NCI-H748 (cell line): Measurements from ENCODE around the gene FCRL5.
"Not testable (repeated sequence)": the region's sequence is repeated elsewhere in the genome, so short reads cannot be mapped to it uniquely, and the experiment has no call there.

Experiments used
- DNase-seq: peaks from one replicate; lab custom pipeline; 2025; ENCODE audit not compliant: unreplicated experiment; lab: John Stamatoyannopoulos, UW

FCRL5 gene

DNA sequence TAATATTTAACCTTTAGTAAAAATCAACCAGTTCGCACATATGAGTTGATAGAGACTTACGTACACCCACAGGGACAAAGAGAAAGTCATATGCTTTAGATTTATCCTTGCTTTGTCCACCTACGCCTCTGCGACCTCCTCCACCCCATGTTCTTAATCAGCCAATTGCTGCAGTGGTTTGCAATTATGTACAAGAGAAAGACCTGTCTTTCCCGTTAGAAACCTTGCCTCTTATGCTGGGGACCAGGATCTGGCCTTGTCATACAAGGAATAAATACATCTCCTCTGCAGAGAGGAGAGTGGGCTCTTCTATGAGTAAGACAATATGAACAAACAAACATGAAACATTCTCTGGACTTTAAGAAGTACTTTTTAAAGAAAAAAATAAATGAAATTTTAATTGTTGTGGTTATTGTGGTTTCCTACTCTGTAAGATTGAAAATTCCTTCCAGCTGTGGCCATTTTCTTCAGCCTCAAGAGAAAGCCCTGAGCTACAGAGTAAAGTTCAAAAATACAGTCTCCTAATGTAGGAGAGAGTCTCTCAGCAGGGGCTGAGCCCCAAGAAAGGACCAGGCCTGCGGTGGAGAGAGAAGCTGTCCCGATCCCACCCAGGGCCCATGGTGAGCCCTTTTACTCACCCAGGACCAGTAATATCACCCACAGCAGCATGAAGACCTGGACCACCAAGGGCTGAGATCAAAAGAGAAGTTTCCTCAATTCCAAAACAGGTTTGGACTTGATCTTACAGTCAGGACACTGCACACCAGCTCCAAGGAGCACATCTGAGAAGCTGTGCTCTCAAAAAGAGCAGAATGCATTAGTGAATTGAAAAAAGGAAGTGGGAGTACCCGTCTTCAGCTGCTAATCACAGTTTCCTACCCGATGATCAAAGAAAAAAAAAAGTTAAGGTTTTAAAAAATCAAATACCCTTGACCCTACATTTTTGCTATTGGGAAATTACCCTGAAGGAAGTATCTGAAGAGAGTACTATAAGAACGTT lies at the start of gene FCRL5:
TSS of gene FCRL5 (minus strand) at position 822 of the 1,000 bp plus-strand sequence. CDS start at position 669, 153 bp downstream.
- DNase-seq = no peak

DNA sequence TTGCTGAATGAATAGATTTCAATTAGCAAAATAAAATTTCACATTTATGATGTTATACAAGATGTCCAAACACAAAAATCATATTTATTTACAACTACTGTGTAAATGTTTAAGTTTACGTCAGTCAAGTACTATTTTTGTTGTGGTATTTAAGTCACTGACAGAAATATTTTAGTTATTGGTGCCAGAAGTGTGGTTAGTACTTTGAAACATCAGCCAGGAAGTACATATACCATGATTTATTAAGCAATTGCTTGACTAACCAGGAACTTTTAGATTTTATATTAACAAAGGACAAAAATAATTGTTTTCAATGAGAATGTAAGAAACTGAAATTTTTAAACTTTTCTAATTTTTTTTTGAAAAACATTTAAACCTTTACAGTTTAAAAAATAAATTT lies 47.9 kb upstream of the FCRL5 start:
- no peak for DNase-seq

DNA sequence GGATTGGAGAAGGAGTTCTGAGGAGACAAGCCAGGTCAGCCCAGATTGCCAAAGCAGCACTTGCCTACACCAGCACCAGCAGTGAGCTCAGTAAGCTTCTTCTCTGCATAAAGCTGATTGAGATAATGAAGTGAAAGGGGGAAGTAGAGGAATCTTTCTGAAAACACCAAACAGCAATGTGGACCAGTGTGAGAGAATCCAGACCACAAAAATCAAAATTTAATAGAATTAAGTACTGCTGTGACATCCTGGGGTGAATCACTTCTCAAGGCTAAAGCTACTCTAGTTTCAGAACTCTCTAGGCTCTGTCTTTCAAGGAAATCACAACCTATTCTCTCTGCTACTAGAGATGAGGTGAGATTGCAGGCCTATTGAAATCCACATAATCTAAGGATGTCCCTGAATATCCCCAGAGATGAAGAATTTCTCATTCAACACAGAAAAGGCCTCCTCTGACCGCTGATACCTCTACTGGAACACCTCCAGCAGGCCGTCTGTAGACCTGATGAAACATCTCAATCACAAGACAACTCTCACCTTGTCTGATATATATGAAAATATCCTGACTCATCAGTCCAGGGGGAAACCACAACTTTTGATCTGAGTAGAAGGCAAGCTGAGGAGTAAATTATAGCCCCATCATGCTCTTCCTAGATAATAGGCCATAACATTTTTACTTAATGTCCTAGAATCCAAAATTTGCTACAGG lies 45.8 kb upstream of the FCRL5 start, which contains the start of gene FCRL4:
TSS of gene FCRL4 (minus strand) at position 127 of the 709 bp plus-strand sequence. CDS start 141 bp downstream, outside the sequence.
- DNase-seq = no peak

DNA sequence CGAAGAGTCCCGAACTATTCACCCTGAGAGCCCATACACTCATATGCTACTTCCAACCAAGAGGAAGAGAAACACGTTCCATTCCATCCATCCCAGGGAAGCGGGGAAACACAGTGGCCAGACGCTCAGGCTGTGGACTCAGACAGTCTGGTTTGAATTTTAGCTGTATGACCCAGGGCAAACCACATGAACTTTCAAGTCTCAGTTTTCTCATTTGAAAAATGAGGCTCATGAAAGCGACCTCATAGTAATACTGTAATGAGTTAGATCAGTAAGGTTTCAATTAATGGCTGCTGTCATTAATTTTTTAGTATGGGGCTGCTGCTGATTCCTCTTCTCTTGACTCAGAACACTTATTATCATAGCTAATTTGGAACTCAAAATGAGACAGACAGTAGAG lies 44.1 kb upstream of the FCRL5 start:
- DNase-seq = no peak

DNA sequence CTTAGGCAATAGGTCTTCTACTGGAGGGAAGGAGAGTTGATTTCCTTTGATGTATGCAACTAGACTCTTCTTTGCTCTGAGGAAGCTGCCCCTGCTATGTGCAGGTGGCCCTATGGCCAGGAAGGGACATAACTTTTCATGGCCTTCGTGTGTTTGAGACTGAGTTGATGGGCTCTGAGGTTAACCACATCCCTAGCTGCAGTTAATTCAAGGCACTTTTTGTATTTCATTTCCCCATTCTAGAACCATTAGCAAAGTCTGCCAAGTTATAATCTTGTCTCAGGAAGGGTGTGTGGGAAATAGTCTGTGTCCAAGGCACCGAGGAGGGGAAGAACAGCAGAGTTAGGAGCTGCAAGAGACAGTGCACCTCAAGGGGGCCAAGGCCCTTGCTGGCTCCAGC lies 43.0 kb upstream of the FCRL5 start:
- no peak for DNase-seq

DNA sequence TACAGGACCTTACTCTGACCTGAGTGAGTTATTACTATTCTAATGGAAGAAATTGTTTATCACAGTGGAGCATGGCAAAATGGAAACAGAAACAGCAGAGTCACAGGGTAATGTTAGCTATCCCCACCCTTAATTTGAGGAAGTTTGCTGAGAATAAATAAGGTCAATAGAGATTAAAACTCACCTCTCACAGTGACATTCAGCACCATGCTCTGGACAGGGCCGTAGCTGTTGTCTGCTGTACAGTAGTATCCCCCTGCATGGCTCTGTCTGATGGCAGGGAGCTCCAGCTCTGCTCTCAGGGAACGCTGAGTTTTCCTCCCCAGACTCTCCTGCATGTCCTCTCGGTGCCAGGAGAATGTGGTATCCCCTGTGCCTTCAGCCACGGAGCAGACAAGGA lies 33.7 kb upstream of the FCRL5 start:
- DNase-seq = no peak

DNA sequence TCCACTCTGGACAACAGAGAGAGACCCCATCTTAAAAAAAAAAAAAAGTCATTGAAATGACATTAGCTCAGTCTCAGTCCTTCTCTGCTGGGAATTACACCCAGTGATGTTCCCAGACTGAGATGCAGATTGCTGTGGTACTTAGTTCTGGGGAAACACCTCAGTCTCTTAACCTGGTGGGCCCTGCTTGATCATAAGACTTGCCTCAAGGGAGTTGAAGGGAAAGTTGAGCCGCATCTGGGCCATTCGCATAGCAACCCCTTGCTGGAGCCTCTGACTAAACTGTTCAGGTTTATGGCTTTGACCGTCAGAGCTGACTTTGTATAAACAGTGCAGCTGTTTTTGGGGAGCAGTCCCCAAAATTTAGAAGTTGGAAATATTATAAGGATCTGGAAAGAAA lies 32.2 kb upstream of the FCRL5 start:
- DNase-seq = no peak

DNA sequence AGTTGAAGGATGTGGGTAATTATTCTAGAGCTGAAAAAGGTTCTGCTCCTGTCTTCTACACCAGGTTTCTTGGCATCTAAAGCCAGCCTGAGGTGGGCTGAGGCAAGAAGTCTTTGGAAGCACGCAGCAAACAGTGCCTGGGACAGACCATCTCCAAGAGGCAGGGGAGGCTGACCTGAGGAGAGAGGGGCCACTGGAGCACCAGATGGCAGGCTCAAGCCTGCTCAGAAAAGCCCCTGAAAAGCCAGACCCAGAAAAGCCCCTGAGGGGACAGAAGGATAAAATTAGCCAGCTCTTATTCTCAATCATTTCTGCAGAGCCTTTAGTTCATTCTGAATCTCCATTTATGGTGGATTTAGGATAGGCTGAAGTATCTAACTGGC lies 28.5 kb upstream of the FCRL5 start:
- no peak for DNase-seq

DNA sequence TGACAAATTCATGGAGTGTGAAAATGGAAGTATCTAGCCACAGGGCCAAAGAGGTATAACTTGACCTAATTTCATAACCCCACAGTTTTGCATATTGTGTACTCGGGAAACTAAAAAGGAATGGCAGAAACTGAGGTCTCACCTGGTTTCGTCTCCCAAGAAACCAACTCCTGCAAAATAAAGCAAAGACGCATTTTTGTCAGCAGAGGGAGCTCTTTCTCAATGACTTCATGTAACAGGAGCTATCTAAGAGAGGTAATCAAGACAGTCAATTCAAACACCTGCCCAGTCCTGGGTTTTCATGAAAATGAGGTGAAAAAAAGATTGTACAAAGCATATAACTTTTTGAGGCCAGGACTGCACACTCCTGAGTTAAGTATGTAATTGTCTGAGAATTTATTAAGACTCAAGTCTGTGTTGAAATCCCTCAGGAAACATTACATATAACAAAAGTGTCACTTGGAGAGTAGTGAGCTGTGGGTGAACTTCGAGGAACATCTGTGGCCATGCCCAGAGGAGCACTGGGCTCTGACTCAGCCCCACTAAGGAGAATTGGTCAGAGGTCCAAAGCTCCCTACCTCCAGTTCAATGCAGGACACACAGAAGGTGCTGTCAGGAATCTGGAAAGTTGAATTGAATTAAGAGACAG lies 28.0 kb upstream of the FCRL5 start:
- peak; percentile 50 for DNase-seq

DNA sequence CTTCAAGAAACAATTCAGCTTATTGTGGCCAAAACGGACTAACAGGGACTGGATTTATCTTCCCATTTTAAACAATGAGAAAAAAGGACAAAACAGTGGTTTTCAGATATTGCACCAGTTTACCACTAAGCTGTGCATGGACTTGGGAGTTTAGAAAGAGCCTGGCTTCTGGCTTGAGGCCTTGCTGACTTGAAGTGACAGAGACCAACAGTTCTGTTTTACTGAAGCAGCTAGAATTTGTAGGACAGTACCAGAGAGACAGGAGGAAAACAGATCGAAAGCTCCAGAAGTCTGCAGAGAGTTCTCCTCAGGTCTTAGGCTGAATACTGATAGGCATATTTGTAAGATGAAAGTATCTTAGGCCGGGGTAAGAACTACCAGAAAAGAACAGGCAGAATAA lies 25.1 kb upstream of the FCRL5 start:
- no peak for DNase-seq

DNA sequence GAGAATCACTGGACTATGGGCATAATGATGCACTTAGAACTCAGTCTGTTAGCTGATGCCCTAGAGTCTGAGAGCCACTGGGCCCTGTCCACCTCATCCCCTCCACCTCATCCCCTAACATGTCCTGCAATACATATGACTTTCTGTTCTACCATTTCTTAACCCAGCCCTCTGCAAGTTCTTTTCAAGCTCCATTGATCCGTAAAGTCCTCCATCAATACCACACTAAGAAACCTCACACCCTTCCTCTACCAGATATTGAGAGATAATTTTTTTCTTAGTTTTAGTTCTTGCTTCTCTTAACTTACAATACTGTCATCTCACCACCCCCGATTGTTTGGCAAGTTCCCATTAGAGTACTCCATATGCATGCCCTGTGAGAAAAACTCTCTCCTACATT lies 23.4 kb upstream of the FCRL5 start:
- no peak for DNase-seq

DNA sequence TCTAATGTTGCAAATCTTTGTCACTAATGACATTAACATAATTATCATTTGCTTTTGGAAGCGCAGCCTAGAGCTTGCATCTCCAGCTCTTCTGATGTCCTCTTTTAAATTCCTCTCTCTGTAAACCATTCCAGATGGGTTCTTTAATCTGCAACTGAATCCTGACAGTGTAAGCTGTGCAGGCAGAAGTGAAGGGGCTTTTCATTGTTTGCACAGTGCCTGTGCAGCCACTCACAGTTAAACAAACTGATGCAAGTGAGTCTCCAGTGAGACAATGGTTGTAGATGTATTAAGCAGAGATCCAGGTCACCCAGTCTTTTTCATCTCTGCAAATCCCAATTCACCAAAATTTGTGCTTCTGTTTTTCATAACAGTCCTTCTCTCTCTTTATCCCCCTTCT lies 22.5 kb upstream of the FCRL5 start:
- DNase-seq = no peak

DNA sequence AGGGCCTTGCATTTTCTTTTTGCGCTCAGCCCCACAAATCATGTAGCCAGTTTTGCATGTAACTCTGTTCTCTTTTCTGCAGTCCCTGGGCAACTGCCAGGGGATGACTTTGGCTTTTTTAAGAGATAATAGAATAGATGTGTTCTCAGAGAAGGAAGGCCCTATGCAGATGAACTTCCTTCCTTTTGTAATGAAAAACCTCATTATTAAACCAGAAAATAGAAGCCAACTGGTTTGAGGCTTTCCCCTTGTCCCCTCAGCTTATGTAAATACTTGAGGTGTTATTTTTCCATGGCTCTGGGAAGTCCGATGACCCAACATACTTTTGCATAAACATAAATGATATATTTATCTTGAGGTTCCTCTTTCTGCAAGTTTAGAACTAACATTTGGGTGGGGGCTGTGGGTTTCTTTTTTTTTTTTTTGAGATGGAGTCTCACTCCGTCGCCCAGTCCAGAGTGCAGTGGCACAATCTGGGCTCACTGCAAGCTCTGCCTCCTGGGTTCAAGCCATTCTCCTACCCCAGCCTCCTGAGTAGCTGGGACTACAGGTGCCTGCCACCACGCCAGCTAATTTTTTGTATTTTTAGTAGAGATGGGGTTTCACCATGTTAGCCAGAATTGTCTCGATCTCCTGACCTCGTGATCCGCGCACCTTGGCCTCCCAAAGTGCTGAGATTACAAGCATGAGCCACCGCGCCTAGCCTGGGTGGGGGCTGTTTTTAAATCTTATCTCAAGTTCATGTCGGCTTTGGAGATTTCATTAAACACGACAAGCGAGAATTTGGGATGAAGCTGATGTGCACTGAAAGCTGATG lies 14.4 kb upstream of the FCRL5 start:
- DNase-seq = no peak

DNA sequence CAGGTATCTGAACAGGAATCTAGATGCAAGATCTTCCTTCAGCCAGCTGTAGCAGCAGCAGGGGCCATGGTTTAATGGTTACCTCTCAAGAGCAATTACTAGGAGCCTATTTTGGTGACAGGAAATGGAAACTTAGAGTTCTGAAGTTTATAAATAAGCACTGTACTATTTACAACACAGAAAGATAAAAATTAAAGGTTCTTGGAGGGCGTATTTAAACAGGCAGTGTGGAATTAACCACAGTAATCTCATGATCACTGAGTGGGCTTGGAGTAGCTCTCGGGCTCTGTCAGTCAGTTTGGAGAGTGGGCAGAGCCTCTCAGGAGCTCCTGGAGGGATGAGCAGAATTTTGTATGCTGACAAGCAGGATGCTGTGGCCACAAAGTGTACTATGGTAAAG lies 10.2 kb upstream of the FCRL5 start:
- no peak for DNase-seq

DNA sequence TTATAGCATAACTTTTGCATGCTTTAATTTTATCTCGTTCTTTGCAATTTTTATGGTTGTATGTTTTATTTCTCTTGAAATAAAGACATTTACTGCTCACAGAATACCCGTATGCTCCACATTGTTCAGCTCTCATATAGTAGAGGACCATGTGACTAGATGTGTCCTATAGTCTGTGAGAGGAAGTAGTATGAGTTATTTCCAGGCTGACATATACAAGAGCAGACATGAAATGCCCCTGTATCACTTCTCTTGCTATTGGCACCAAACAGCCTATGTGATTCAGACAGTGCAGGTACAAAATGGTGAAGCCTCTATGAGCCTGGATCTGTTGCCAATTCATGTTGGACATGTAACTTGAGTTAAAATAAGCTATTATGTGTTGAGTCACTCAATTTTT lies 5.8 kb upstream of the FCRL5 start:
- DNase-seq = no peak

DNA sequence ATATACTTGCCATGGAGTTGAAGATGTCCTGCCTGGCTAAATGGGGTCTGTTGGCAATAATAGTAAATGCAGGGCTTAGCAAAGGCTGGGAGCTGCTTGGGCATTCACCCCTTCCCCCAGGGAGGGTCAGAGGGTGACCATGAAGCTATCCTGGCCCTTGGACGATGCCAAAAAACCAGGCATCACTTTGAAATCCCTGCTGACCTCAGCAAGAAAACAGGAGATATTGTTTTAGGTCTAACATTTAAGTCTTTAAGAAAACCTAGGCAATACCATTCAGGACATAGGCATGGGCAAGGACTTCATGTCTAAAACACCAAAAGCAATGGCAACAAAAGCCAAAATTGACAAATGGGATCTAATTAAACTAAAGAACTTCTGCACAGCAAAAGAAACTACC lies 4.2 kb downstream of the FCRL5 start:
- DNase-seq = not testable (repeated sequence)

DNA sequence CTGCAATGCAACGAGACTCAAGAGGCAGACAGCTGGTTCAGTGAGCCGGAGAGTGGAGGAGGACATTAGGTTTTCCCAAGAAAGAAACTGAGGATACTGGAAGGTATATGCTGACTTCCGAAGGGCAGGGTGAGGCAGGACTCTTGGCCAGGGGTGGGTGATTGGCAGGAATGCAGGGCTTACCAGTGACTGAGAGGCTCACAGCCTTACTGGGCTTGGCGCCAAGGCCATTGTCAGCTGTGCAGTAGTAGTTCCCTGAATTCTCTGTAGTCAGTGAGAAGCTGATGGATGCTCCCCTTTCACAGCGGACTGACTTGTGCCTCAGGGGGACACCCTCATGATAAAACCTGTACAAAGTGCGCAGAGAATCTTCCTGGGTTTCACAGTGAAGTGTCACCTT lies 9.6 kb downstream of the FCRL5 start:
- no peak for DNase-seq

DNA sequence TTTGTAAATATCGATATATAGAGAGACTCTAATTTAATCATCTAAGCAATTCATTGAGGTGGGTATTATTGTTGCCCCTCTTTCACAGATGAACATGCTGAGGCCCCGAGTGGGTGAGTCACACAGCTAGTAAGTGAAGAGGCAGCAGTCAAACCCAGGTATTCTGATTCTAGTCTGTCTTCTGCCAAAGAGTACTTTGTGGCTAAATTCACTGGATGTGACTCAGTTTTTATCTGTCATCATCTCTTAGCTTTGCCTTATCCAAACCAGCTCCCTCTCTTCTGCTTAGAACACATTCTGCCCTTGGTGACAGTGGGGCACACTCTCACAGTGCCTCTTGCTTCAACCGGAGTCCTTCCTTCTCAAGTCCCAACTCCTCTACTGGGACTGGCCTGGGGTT lies 11.5 kb downstream of the FCRL5 start:
- no peak for DNase-seq

DNA sequence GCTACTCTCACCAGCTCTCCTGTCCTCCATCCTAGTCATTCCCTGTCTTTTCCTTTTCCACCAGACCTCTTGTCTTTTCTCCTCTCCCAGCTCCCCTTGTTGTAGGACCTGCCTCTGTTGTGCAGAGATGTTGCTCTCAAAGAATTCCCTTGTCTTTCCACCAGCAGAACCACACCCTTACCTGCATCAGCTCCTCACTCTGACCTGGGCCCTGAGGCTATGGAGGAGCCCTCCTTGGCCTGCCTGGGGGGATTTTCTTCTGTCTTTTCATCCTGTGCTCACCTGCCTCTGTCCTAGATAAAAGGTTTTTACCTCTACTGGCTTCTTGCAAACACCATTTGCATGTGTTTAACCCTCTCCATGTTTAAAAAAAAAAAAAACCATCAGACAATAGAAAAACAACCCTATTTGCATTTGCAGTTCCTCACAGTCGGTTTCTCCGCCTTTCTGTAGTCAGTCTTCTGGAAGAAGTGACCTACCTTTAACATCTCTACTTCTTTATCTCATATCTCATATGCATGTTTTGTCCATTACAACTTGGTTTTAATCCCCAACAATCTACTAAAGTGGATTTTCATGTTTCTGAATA lies 12.1 kb downstream of the FCRL5 start:
- no peak for DNase-seq

DNA sequence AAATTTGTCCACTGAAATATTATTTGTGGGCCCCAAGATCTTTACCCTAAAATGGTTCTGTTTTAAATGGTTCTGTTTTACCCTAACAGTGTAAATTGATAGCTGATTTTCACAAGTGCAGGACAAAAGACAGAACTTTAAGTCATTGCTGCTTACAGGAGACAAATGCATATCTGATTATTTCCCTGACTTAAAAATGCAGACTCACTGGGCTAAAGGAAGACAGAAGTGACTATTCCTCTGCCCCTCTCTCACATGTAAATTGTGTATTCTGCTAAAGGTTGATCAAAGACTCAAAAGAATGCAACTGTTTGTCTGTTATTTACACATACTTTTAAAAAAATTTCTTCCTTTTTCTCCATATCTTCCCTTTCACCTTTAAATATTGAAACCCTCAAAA lies 12.7 kb downstream of the FCRL5 start:
- DNase-seq = no peak
